K562 (cell line): ENCODE results near the gene HSPB7.
"Not testable (repeated sequence)": the region's sequence is repeated elsewhere in the genome, so short reads cannot be mapped to it uniquely, and the experiment has no call there.

Experiments
- CEBPZ ChIP-seq: fragments of 150-350 bp; IDR thresholded peaks from 2 replicates; pipeline ENCODE4 v1.6.1; 2014; ENCODE audit warnings: low read depth, mild to moderate bottlenecking, low read length, borderline replicate concordance
- CTCF ChIP-seq, 3 experiments: IDR thresholded peaks in 2 of 3; conservative IDR thresholded peaks in 1 of 3; 2 replicates each; pipeline ENCODE4 v1.5.1; 2011 to 2012; ENCODE audit warnings: low read length in 3 of 3, mild to moderate bottlenecking in 3 of 3, control low read depth in 2 of 3, improper control_type of control experiment in 1 of 3, inconsistent platforms in 1 of 3, low read depth in 1 of 3, mixed read lengths in 1 of 3, moderate library complexity in 1 of 3; ENCODE audit not compliant: insufficient read depth in 2 of 3
- EZH2 ChIP-seq: IDR thresholded peaks from 2 replicates; pipeline ENCODE4 v1.6.1; 2012; ENCODE audit warnings: low read depth, mild to moderate bottlenecking, inconsistent platforms, low read length, borderline replicate concordance

- TF ChIP-seq CEBPZ; EZH2; CTCF (IDR thresholded peaks at IDR 0.05 in 2 of 3, conservative IDR thresholded peaks at IDR 0.05 in 1 of 3; ENCODE audit: insufficient read depth in 2 of 3, low read depth in 1 of 3, low read length in 3 of 3): not testable (repeated sequence)
Observed at GRCh38 chr1:16057314-16057915, 39.6 kb upstream of the HSPB7 start.
